Hematopoietic multipotent progenitor cell treated with erythropoietin and hydrocortisone succinate and interleukin-3 and kit ligand, for 8 days (in vitro differentiated cells): Measurements from ENCODE around the gene PIK3CA.
"Not testable (repeated sequence)": the region's sequence is repeated elsewhere in the genome, so short reads cannot be mapped to it uniquely, and the experiment has no call there.

Experiments used
- DNase-seq: peaks from one replicate; pipeline ENCODE4 v3.0.0-alpha.2; 2015

PIK3CA gene

GRCh38 chr3:179200790-179201189 is 52.6 kb downstream of the PIK3CA start:
- DNase-seq = no peak

- not testable (repeated sequence) for DNase-seq
Measured at GRCh38 chr3:179215550-179215949, 67.4 kb downstream of the PIK3CA start.

- not testable (repeated sequence) for DNase-seq
Measured at GRCh38 chr3:179218213-179218612, 70.1 kb downstream of the PIK3CA start.

- DNase-seq = no peak
Measured at GRCh38 chr3:179223548-179223947, 75.4 kb downstream of the PIK3CA start.

GRCh38 chr3:179224584-179224983 is 76.4 kb downstream of the PIK3CA start:
- no peak for DNase-seq

GRCh38 chr3:179227349-179227748 is 79.2 kb downstream of the PIK3CA start:
- DNase-seq = no peak

GRCh38 chr3:179229177-179229576 is 81.0 kb downstream of the PIK3CA start:
- DNase-seq = no peak

GRCh38 chr3:179233043-179233442 is 84.9 kb downstream of the PIK3CA start:
- no peak for DNase-seq

- no peak for DNase-seq
Measured at GRCh38 chr3:179234199-179234598, 86.0 kb downstream of the PIK3CA start.

- peak; percentile 78 for DNase-seq
Measured at GRCh38 chr3:179236669-179237301, 88.6 kb downstream of the PIK3CA start.

GRCh38 chr3:179240299-179240698 is 92.1 kb downstream of the PIK3CA start:
- not testable (repeated sequence) for DNase-seq

- not testable (repeated sequence) for DNase-seq
Measured at GRCh38 chr3:179242859-179243258, 94.7 kb downstream of the PIK3CA start.

GRCh38 chr3:179244878-179245277 is 96.7 kb downstream of the PIK3CA start:
- DNase-seq = no peak

GRCh38 chr3:179247289-179248015 is 99.3 kb downstream of the PIK3CA start:
- no peak for DNase-seq

GRCh38 chr3:179250803-179251476 is 102.8 kb downstream of the PIK3CA start, which contains the start of gene KCNMB3:
KCNMB3 (minus strand) TSS chr3:179251114; CDS start chr3:179250990, 124 bp downstream.
- no peak for DNase-seq

- no peak for DNase-seq
Measured at GRCh38 chr3:179256813-179257212, 108.7 kb downstream of the PIK3CA start.

- not testable (repeated sequence) for DNase-seq
Measured at GRCh38 chr3:179257742-179258141, 109.6 kb downstream of the PIK3CA start.

GRCh38 chr3:179258820-179259219 is 110.7 kb downstream of the PIK3CA start:
- no peak for DNase-seq

GRCh38 chr3:179259959-179260756 is 112.0 kb downstream of the PIK3CA start:
- DNase-seq = not testable (repeated sequence)

- DNase-seq = peak; percentile 75
Measured at GRCh38 chr3:179260949-179261765, 113.0 kb downstream of the PIK3CA start.

- DNase-seq = no peak
Measured at GRCh38 chr3:179263134-179263533, 115.0 kb downstream of the PIK3CA start.

GRCh38 chr3:179264449-179264848 is 116.3 kb downstream of the PIK3CA start:
- peak; percentile 31 for DNase-seq
